Measurements from ENCODE around the gene TSNAX.
"Not testable (repeated sequence)": the region's sequence is repeated elsewhere in the genome, so short reads cannot be mapped to it uniquely, and the experiment has no call there.

Gene TSNAX

GRCh38 chr1:231558708-231559185 lies 30.3 kb downstream of the TSNAX start:
- no peak for DNase-seq

- no peak for DNase-seq
These were observed 33.3 kb downstream of the TSNAX start for GRCh38 chr1:231561647-231562383.

- DNase-seq = no peak
These were observed 34.8 kb downstream of the TSNAX start for GRCh38 chr1:231563247-231563646.

- DNase-seq = no peak
These were observed 35.9 kb downstream of the TSNAX start for GRCh38 chr1:231564373-231564772.

GRCh38 chr1:231566496-231566895 lies 38.0 kb downstream of the TSNAX start:
- no peak for DNase-seq

- not testable (repeated sequence) for DNase-seq
These were observed 41.8 kb downstream of the TSNAX start for GRCh38 chr1:231570262-231570661.

- DNase-seq = no peak
These were observed 43.4 kb downstream of the TSNAX start for GRCh38 chr1:231571904-231572303.

GRCh38 chr1:231575472-231575871 lies 47.0 kb downstream of the TSNAX start:
- DNase-seq = no peak

GRCh38 chr1:231576804-231577718 lies 48.6 kb downstream of the TSNAX start:
- no peak for DNase-seq

GRCh38 chr1:231580874-231581273 lies 52.4 kb downstream of the TSNAX start:
- no peak for DNase-seq

GRCh38 chr1:231581859-231582258 lies 53.4 kb downstream of the TSNAX start:
- no peak for DNase-seq

GRCh38 chr1:231583376-231583775 lies 54.9 kb downstream of the TSNAX start:
- no peak for DNase-seq

- DNase-seq = no peak
These were observed 55.6 kb downstream of the TSNAX start for GRCh38 chr1:231584117-231584516.

- no peak for DNase-seq
These were observed 56.5 kb downstream of the TSNAX start for GRCh38 chr1:231584921-231585320.

GRCh38 chr1:231590453-231591198 lies 62.2 kb downstream of the TSNAX start:
- DNase-seq = no peak

- no peak for DNase-seq
These were observed 63.0 kb downstream of the TSNAX start for GRCh38 chr1:231591466-231591865.

GRCh38 chr1:231592809-231593208 lies 64.3 kb downstream of the TSNAX start:
- no peak for DNase-seq

- DNase-seq = not testable (repeated sequence)
These were observed 64.8 kb downstream of the TSNAX start for GRCh38 chr1:231593264-231593663.

- no peak for DNase-seq
These were observed 65.7 kb downstream of the TSNAX start for GRCh38 chr1:231594123-231594522.

GRCh38 chr1:231594749-231595148 lies 66.3 kb downstream of the TSNAX start:
- no peak for DNase-seq

GRCh38 chr1:231596337-231596791 lies 67.9 kb downstream of the TSNAX start:
- DNase-seq = no peak

- no peak for DNase-seq
These were observed 69.5 kb downstream of the TSNAX start for GRCh38 chr1:231597971-231598370.
